NAMALWA (cell line): ENCODE data around the gene PPP1R3G.
"Not testable (repeated sequence)": the region's sequence is repeated elsewhere in the genome, so short reads cannot be mapped to it uniquely, and the experiment has no call there.

Source experiments
- DNase-seq: peaks from one replicate; pipeline ENCODE4 v3.0.0-alpha.2; 2015; ENCODE audit warnings: low spot score

The PPP1R3G gene

GRCh38 chr6:5120011-5120410, 34.9 kb downstream of the PPP1R3G start:
- DNase-seq: no peak

- DNase-seq: not testable (repeated sequence)
These were observed 35.4 kb downstream of the PPP1R3G start for GRCh38 chr6:5120543-5120942.

GRCh38 chr6:5121479-5121878, 36.3 kb downstream of the PPP1R3G start:
- no peak for DNase-seq

- DNase-seq: no peak
These were observed 36.8 kb downstream of the PPP1R3G start for GRCh38 chr6:5121956-5122355.

GRCh38 chr6:5122504-5123112, 37.5 kb downstream of the PPP1R3G start:
- DNase-seq: no peak

GRCh38 chr6:5123296-5124143, 38.4 kb downstream of the PPP1R3G start:
- no peak for DNase-seq

GRCh38 chr6:5124526-5124925, 39.4 kb downstream of the PPP1R3G start:
- no peak for DNase-seq

- DNase-seq: no peak
These were observed 40.2 kb downstream of the PPP1R3G start for GRCh38 chr6:5125152-5126006.

GRCh38 chr6:5126214-5126613, 41.1 kb downstream of the PPP1R3G start:
- no peak for DNase-seq

GRCh38 chr6:5127106-5127687, 42.1 kb downstream of the PPP1R3G start:
- DNase-seq: no peak

GRCh38 chr6:5128351-5128750, 43.2 kb downstream of the PPP1R3G start:
- DNase-seq: no peak

GRCh38 chr6:5130135-5130866, 45.2 kb downstream of the PPP1R3G start:
- DNase-seq: no peak

- DNase-seq: peak; percentile 22
These were observed 47.6 kb downstream of the PPP1R3G start for GRCh38 chr6:5132731-5133130.

GRCh38 chr6:5133943-5134342, 48.8 kb downstream of the PPP1R3G start:
- DNase-seq: no peak

- peak; percentile 78 for DNase-seq
These were observed 50.7 kb downstream of the PPP1R3G start for GRCh38 chr6:5135788-5136376.

GRCh38 chr6:5136851-5137250, 51.7 kb downstream of the PPP1R3G start:
- no peak for DNase-seq
